SK-N-SH (cell line): ENCODE data around the gene SYT1. TPM values are rescaled to one million over a fixed set of nuclear protein-coding genes. Genes with fewer than 3 reads are reported as not detected.

ENCODE experiments used
- CTCF ChIA-PET: fragments of 300-600, 350-600 bp; formaldehyde crosslinking; extraction: SDS; loops from one replicate; lab custom pipeline; 2021; lab: Yijun Ruan, JAX
- POLR2A ChIA-PET: fragments of 350-600 bp; sonication (Branson Sonifier 250); formaldehyde crosslinking; extraction: SDS; loops from one replicate; lab custom pipeline; 2020; ENCODE audit warnings: antibody characterized with exemption, inconsistent platforms; lab: Yijun Ruan, JAX
- DNase-seq: peaks from one replicate; pipeline ENCODE4 v3.0.0; 2012
- H2AFZ ChIP-seq: fragments of 200-600 bp; sonication (generic); 2 replicates; pipeline ENCODE4 v1.8.1; 2016; ENCODE audit warnings: antibody characterized with exemption, mild to moderate bottlenecking, low read depth
- H3F3A ChIP-seq: fragments of 200-600 bp; sonication (generic); replicated peaks from 2 replicates; pipeline ENCODE3; 2016; ENCODE audit warnings: antibody characterized with exemption, mild to moderate bottlenecking; ENCODE audit not compliant: insufficient read depth
- H3K27ac ChIP-seq, 2 experiments: fragments of 200-500 bp in 1 of 2; fragments of 200-600 bp in 1 of 2; sonication (Bioruptor generic) in 1 of 2; sonication (generic), shearing (Covaris generic) in 1 of 2; 2 replicates each; pipeline versions ENCODE4 v1.5.1 to v1.6.1; 2014 to 2016; ENCODE audit warnings: low read depth in 2 of 2, inconsistent platforms in 1 of 2, low read length in 1 of 2, mild to moderate bottlenecking in 1 of 2, mixed read lengths in 1 of 2
- H3K27me3 ChIP-seq: fragments of 200-600 bp; sonication (generic), shearing (Covaris generic); 2 replicates; pipeline ENCODE4 v1.6.1; 2016; ENCODE audit warnings: mixed run types; ENCODE audit not compliant: insufficient read depth
- H3K36me3 ChIP-seq, 2 experiments: fragments of 200-500 bp in 1 of 2; fragments of 200-600 bp in 1 of 2; sonication (Bioruptor generic) in 1 of 2; sonication (generic) in 1 of 2; replicated peaks in 1 of 2; 2 replicates each; pipeline versions ENCODE3 to v1.5.1; 2014 to 2016; ENCODE audit warnings: low read length in 1 of 2, mild to moderate bottlenecking in 1 of 2; ENCODE audit not compliant: insufficient read depth in 2 of 2, control insufficient read depth in 1 of 2
- H3K4me1 ChIP-seq, 2 experiments: fragments of 200-500 bp in 1 of 2; fragments of 200-600 bp in 1 of 2; sonication (Bioruptor generic) in 1 of 2; sonication (generic), shearing (Covaris generic) in 1 of 2; 2 replicates each; pipeline versions ENCODE4 v1.5.1 to v1.6.1; 2014 to 2016; ENCODE audit warnings: low read depth in 1 of 2, low read length in 1 of 2, mixed run types in 1 of 2; ENCODE audit not compliant: insufficient read depth in 2 of 2, control insufficient read depth in 1 of 2
- H3K4me2 ChIP-seq: fragments of 200-600 bp; sonication (generic), shearing (Covaris generic); 2 replicates; pipeline ENCODE4 v1.6.1; 2017; ENCODE audit warnings: mixed run types
- H3K4me3 ChIP-seq, 2 experiments: fragments of 200-500 bp in 1 of 2; fragments of 200-600 bp in 1 of 2; sonication (Bioruptor generic) in 1 of 2; sonication (generic), shearing (Covaris generic) in 1 of 2; 2 replicates each; pipeline versions ENCODE4 v1.5.1 to v1.8.1; 2014 to 2016; ENCODE audit warnings: low read depth in 2 of 2, inconsistent platforms in 1 of 2, low read length in 1 of 2, mild to moderate bottlenecking in 1 of 2, mixed read lengths in 1 of 2, moderate library complexity in 1 of 2
- H3K79me2 ChIP-seq: fragments of 200-600 bp; sonication (generic); 2 replicates; pipeline ENCODE4 v1.8.1; 2017; ENCODE audit warnings: mild to moderate bottlenecking; ENCODE audit not compliant: insufficient read depth
- H3K9ac ChIP-seq: fragments of 200-600 bp; sonication (generic); 2 replicates; pipeline ENCODE4 v1.6.1; 2017; ENCODE audit warnings: mixed run types
- H3K9me2 ChIP-seq: fragments of 200-600 bp; sonication (generic); 2 replicates; pipeline ENCODE4 v1.6.1; 2017; ENCODE audit warnings: mixed run types
- H3K9me3 ChIP-seq: fragments of 200-600 bp; sonication (generic); 2 replicates; pipeline ENCODE4 v1.6.1; 2017; ENCODE audit warnings: mixed run types, mild to moderate bottlenecking, moderate library complexity
- H4K20me1 ChIP-seq: fragments of 200-600 bp; sonication (generic); 2 replicates; pipeline ENCODE4 v1.6.1; 2017; ENCODE audit warnings: mild to moderate bottlenecking, mixed run types; ENCODE audit not compliant: insufficient read depth
- CHD2 ChIP-seq: fragments of 150-350 bp; IDR thresholded peaks from 2 replicates; pipeline ENCODE4 v1.6.1; 2018; ENCODE audit warnings: low read length; ENCODE audit not compliant: partially characterized antibody
- ELF1 ChIP-seq: IDR thresholded peaks from 2 replicates; pipeline ENCODE4 v1.4.0; 2012
- EZH2phosphoT487 ChIP-seq: fragments of 200-600 bp; sonication (generic); IDR thresholded peaks from 2 replicates; pipeline ENCODE4 v1.6.1; 2017; ENCODE audit warnings: low read depth, mixed run types, mild to moderate bottlenecking, antibody characterized with exemption, moderate library complexity, borderline replicate concordance
- FOSL2 ChIP-seq: IDR thresholded peaks from 2 replicates; pipeline ENCODE4 v1.4.0; 2012; ENCODE audit warnings: low read depth, mild to moderate bottlenecking, moderate library complexity, borderline replicate concordance
- FOXJ3 ChIP-seq: sonication (generic); formaldehyde crosslinking; IDR thresholded peaks from 2 replicates; pipeline ENCODE4 v1.5.1; 2020; ENCODE audit warnings: mild to moderate bottlenecking, missing genetic modification reagents
- FOXM1 ChIP-seq: IDR thresholded peaks from 2 replicates; pipeline ENCODE4 v1.4.0; 2012; ENCODE audit warnings: low read depth, mild to moderate bottlenecking
- JUND ChIP-seq: IDR thresholded peaks from 2 replicates; pipeline ENCODE4 v1.4.0; 2012
- MEF2A ChIP-seq: IDR thresholded peaks from 2 replicates; pipeline ENCODE4 v1.4.0; 2012; ENCODE audit warnings: low read depth, borderline replicate concordance
- MXI1 ChIP-seq: IDR thresholded peaks from 2 replicates; pipeline ENCODE4 v1.6.1; 2012; ENCODE audit warnings: mild to moderate bottlenecking, low read depth, low read length, improper control_type of control experiment
- NRF1 ChIP-seq: IDR thresholded peaks from 2 replicates; pipeline ENCODE4 v1.6.1; 2012; ENCODE audit warnings: low read depth, mild to moderate bottlenecking, low read length
- RXRA ChIP-seq: IDR thresholded peaks from 2 replicates; pipeline ENCODE4 v1.4.0; 2012; ENCODE audit warnings: low read depth, mild to moderate bottlenecking, borderline replicate concordance
- SMC3 ChIP-seq: IDR thresholded peaks from 2 replicates; pipeline ENCODE4 v1.6.1; 2012; ENCODE audit warnings: low read depth, low read length, improper control_type of control experiment
- TCF12 ChIP-seq: IDR thresholded peaks from 2 replicates; pipeline ENCODE4 v1.4.0; 2012
- TEAD4 ChIP-seq: IDR thresholded peaks from 2 replicates; pipeline ENCODE4 v1.4.0; 2012; ENCODE audit warnings: mild to moderate bottlenecking, borderline replicate concordance; ENCODE audit not compliant: insufficient read depth
- YY1 ChIP-seq: IDR thresholded peaks from 2 replicates; pipeline ENCODE4 v1.4.0; 2012; ENCODE audit warnings: low read depth, mild to moderate bottlenecking
- WGBS: methylation state at CpG from one replicate; pipeline ENCODE4 v1.1.6; 2017; ENCODE audit warnings: low lambda C conversion rate; 5-methylcytosine and 5-hydroxymethylcytosine counted together
- polyA plus RNA-seq, 3 experiments: library from polyadenylated mRNA; depleted of rRNA; stranded (reverse); fragments of >200 nt; gene quantifications; 2 replicates each; pipeline ENCODE4 v1.2.3, GENCODE V29; 2012
- TF ChIP-seq, protein P1 (sequence below): fragments of 150-350 bp; IDR thresholded peaks from 2 replicates; pipeline ENCODE4 v1.6.1; 2017; ENCODE audit warnings: antibody characterized with exemption, low read length, low read depth, borderline replicate concordance
- TF ChIP-seq, protein P2 (sequence below): IDR thresholded peaks from 2 replicates; pipeline ENCODE4; 2012
- TF ChIP-seq, protein P3 (sequence below): IDR thresholded peaks from 2 replicates; pipeline ENCODE4 v1.4.0; 2012; ENCODE audit warnings: low read depth
- TF ChIP-seq, protein P4 (sequence below): fragments of 200-600 bp; sonication (generic); IDR thresholded peaks from 2 replicates; pipeline ENCODE4 v1.6.1; 2017; ENCODE audit warnings: antibody characterized with exemption, mild to moderate bottlenecking, moderate library complexity

The SYT1 gene
- polyA plus RNA-seq, 1 of the 3 experiments (the other 2 are of a cell fraction): 12.7 TPM

DNA sequence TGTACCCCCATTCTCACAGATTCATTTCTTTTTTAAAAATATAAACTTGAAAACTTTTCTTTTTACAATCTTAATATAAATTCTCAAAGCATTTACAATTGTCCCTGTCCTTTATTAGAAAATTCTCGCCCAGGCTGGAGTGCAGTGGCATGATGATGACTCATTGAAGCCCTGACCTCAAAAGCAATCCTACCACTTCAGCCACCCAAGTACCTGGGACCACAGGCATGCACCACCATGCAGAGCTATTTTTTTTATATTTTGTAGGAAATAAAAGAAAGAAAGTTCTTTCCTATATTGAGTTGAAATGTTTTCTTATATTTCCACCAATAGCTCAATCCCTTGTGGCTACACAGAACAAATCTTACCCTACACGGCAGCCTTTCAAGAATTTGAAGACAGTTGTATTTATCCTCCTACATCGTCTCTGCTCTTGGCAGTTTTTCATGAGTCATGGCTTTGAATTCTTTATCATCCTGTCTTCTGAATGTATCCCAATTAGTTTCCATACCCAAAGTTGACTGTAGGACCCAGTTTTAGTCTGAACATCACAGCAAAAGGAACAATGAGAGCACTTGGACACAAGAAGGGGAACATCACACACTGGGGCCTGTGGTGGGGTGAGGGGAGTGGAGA is 52.4 kb downstream of the SYT1 start (continued):
- TF ChIP-seq TEAD4: no peak
- TF ChIP-seq, protein P1, sequence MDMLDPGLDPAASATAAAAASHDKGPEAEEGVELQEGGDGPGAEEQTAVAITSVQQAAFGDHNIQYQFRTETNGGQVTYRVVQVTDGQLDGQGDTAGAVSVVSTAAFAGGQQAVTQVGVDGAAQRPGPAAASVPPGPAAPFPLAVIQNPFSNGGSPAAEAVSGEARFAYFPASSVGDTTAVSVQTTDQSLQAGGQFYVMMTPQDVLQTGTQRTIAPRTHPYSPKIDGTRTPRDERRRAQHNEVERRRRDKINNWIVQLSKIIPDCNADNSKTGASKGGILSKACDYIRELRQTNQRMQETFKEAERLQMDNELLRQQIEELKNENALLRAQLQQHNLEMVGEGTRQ: no peak
- TF ChIP-seq, protein P2, sequence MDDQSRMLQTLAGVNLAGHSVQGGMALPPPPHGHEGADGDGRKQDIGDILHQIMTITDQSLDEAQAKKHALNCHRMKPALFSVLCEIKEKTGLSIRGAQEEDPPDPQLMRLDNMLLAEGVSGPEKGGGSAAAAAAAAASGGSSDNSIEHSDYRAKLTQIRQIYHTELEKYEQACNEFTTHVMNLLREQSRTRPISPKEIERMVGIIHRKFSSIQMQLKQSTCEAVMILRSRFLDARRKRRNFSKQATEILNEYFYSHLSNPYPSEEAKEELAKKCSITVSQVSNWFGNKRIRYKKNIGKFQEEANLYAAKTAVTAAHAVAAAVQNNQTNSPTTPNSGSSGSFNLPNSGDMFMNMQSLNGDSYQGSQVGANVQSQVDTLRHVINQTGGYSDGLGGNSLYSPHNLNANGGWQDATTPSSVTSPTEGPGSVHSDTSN: no peak
- TF ChIP-seq, protein P3, sequence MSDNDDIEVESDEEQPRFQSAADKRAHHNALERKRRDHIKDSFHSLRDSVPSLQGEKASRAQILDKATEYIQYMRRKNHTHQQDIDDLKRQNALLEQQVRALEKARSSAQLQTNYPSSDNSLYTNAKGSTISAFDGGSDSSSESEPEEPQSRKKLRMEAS: no peak
- TF ChIP-seq FOXM1: no peak
- no peak for TF ChIP-seq NRF1
- TF ChIP-seq RXRA: no peak
- TF ChIP-seq, all 33 proteins: peak for 3

DNA sequence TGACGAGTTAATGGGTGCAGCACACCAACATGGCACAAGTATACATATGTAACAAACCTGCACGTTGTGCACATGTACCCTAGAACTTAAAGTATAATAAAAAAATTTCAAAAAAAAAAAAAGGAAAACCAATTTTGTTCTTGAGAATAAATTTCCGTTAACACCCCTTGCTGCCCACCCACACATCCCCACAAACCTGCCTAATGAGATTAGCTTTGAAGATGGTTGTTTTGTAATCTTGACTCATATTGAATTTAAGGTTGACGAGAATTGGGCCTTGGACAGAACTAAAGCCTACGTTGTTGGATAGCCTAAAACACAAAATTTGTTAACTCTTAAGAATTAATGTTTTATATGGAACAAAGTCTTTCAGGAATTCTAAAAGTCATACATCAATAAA is 52.9 kb downstream of the SYT1 start:
- peaks cover 8% of the 10 kb centered on the region; the same call in 1 of the 2 replicates for H3K79me2 ChIP-seq

More for the DNA sequence above, 52.9 kb downstream of the SYT1 start:
- DNase-seq: no peak
- H3K36me3 ChIP-seq: peaks cover 0 to 4% of the 10 kb centered on the region in 2 experiments
- no peak overlapping the region for H3K4me3 ChIP-seq
- 79% methylated on average over 5 of the region's 5 CpGs for WGBS
- TF ChIP-seq, protein P4, sequence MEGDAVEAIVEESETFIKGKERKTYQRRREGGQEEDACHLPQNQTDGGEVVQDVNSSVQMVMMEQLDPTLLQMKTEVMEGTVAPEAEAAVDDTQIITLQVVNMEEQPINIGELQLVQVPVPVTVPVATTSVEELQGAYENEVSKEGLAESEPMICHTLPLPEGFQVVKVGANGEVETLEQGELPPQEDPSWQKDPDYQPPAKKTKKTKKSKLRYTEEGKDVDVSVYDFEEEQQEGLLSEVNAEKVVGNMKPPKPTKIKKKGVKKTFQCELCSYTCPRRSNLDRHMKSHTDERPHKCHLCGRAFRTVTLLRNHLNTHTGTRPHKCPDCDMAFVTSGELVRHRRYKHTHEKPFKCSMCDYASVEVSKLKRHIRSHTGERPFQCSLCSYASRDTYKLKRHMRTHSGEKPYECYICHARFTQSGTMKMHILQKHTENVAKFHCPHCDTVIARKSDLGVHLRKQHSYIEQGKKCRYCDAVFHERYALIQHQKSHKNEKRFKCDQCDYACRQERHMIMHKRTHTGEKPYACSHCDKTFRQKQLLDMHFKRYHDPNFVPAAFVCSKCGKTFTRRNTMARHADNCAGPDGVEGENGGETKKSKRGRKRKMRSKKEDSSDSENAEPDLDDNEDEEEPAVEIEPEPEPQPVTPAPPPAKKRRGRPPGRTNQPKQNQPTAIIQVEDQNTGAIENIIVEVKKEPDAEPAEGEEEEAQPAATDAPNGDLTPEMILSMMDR: no peak
- TF ChIP-seq SMC3: no peak
- TF ChIP-seq JUND: no peak
- no peak for TF ChIP-seq CHD2
- no peak for TF ChIP-seq FOXM1
- TF ChIP-seq TEAD4: no peak
- no peak for TF ChIP-seq TCF12
- TF ChIP-seq ELF1: no peak
- TF ChIP-seq FOSL2: no peak
- no peak for TF ChIP-seq EZH2phosphoT487
- no peak for TF ChIP-seq FOXJ3
- TF ChIP-seq MEF2A: no peak
- no peak for TF ChIP-seq NRF1
- no peak for TF ChIP-seq YY1
- no peak for TF ChIP-seq MXI1
- H2AFZ ChIP-seq: no peak overlapping the region
- POLR2A ChIA-PET: no interaction called here
- H3K9ac ChIP-seq: no peak overlapping the region
- peaks cover 11% of the 10 kb centered on the region for H3F3A ChIP-seq
- H3K27ac ChIP-seq: peak overlapping the region; percentile 57 to 62; a peak in 3 of 4 replicates
- no peak overlapping the region for H3K4me2 ChIP-seq
- H4K20me1 ChIP-seq: no peaks in the 10 kb centered on the region; the same call in 1 of the 2 replicates
- H3K27me3 ChIP-seq: no peaks in the 10 kb centered on the region
- no peaks in the 10 kb centered on the region for H3K9me2 ChIP-seq
- CTCF ChIA-PET: interaction anchor here (1.4 kb wide), 1 partner anchor 427 kb away, joined by 5 read pairs; no protein-coding TSS in a partner anchor
- no peaks in the 10 kb centered on the region for H3K9me3 ChIP-seq
- H3K4me1 ChIP-seq: peaks cover 9 to 31% of the 10 kb centered on the region in 2 experiments; a peak in 3 of 4 replicates
